Spinal cord (tissue), 4 donors: ENCODE measurements around the gene CDC123. TPM values are rescaled to one million over a fixed set of nuclear protein-coding genes. Genes with fewer than 3 reads are reported as not detected.

Source experiments
- polyA plus RNA-seq, 2 donors: library from polyadenylated mRNA; unstranded; fragments of 120-200 nt; gene quantifications; one replicate each; pipeline ENCODE4 v1.2.1, GENCODE V29; 2013; ENCODE audit not compliant: insufficient read length in 2 of 2
- total RNA-seq, 2 donors: library from RNA; depleted of rRNA in 1 of 2; stranded (reverse); fragments of 120-200 nt in 1 of 2; fragments of >200 nt in 1 of 2; gene quantifications; one replicate each; pipeline versions ENCODE4 v1.2.3 to v1.2.4, GENCODE V29; 2013 to 2014

Gene CDC123
- total and polyA plus RNA-seq, 4 donors = 86.2 to 136 (median 109) TPM

Other genes starting within 250 kb of the CDC123 start
- 10 to 100 TPM; 24.2 to 24.7 TPM for gene UPF2, start 153.4 kb upstream of the CDC123 start, total RNA-seq
- gene UPF2, start 153.4 kb upstream of the CDC123 start, polyA plus RNA-seq = 10 to 100 TPM; 16.2 to 20.0 TPM
- gene DHTKD1, start 127.2 kb upstream of the CDC123 start, total RNA-seq = 10 to 100 TPM; 33.2 to 43.8 TPM
- 10 to 100 TPM; 30.4 to 31.0 TPM for gene DHTKD1, start 127.2 kb upstream of the CDC123 start, polyA plus RNA-seq
- gene SEC61A2, start 66.5 kb upstream of the CDC123 start, total RNA-seq = 10 to 100 TPM; 16.9 to 70.3 TPM
- 10 to 100 TPM; 72.4 to 73.3 TPM for gene SEC61A2, start 66.5 kb upstream of the CDC123 start, polyA plus RNA-seq
- 10 to 100 TPM; 29.7 to 62.3 TPM for gene NUDT5, start 297 bp upstream of the CDC123 start, total RNA-seq
- gene NUDT5, start 297 bp upstream of the CDC123 start, polyA plus RNA-seq = 10 to 100 TPM; 43.3 to 48.6 TPM
- 10 to 100 TPM; 25.2 to 29.6 TPM for gene CAMK1D, start 153.4 kb downstream of the CDC123 start, total RNA-seq
- gene CAMK1D, start 153.4 kb downstream of the CDC123 start, polyA plus RNA-seq = 10 to 100 TPM; 38.1 to 39.0 TPM